Measurements from ENCODE around the gene SLC6A9. TPM values are rescaled to one million over a fixed set of nuclear protein-coding genes. Genes with fewer than 3 reads are reported as not detected.

SLC6A9 gene
- total RNA-seq, 4 donors from 2014 or later = 0.31 to 7.4 (median 4.0) TPM

GRCh38 chr1:44015206-44015605 lies 16.1 kb downstream of the SLC6A9 start:
- DNase-seq (ENCODE audit: low spot score) (no peak), ATAC-seq (ENCODE audit: low FRiP score) (no peak)
- no peak for TF ChIP-seq CTCF (IDR thresholded peaks at IDR 0.05)

- TF ChIP-seq CTCF (IDR thresholded peaks at IDR 0.05) = no peak
- ATAC-seq (ENCODE audit: low FRiP score) = no peak
- no peak for DNase-seq (ENCODE audit: low spot score)
Measured at GRCh38 chr1:44014365-44015104, 16.7 kb downstream of the SLC6A9 start.

- no peak for TF ChIP-seq CTCF (IDR thresholded peaks at IDR 0.05)
- no peak for ATAC-seq (ENCODE audit: low FRiP score)
- DNase-seq (ENCODE audit: low spot score) = no peak
Measured at GRCh38 chr1:44013949-44014348, 17.3 kb downstream of the SLC6A9 start.

- no peak for ATAC-seq (ENCODE audit: low FRiP score)
Measured at GRCh38 chr1:44012941-44013609, 18.2 kb downstream of the SLC6A9 start.

GRCh38 chr1:44012404-44012803 lies 18.9 kb downstream of the SLC6A9 start:
- TF ChIP-seq CTCF (IDR thresholded peaks at IDR 0.05) = no peak
- no peak for ATAC-seq (ENCODE audit: low FRiP score)
- no peak for DNase-seq (ENCODE audit: low spot score)

More at GRCh38 chr1:44012941-44013609, 18.2 kb downstream of the SLC6A9 start:
- no peak for TF ChIP-seq CTCF (IDR thresholded peaks at IDR 0.05)
- no peak for DNase-seq (ENCODE audit: low spot score)

GRCh38 chr1:44010935-44011471 lies 20.3 kb downstream of the SLC6A9 start:
- TF ChIP-seq CTCF (IDR thresholded peaks at IDR 0.05) = no peak
- ATAC-seq (ENCODE audit: low FRiP score) (no peak), DNase-seq (ENCODE audit: low spot score) (no peak)
